HCT116 (cell line): Measurements from ENCODE around the gene MOB3A.

ENCODE experiments used
- CEBPB ChIP-seq: IDR thresholded peaks from 2 replicates; pipeline ENCODE4 v1.6.1; 2012; ENCODE audit warnings: low read depth
- EZH2 ChIP-seq: fragments of 200-600 bp; sonication (generic); IDR thresholded peaks from 2 replicates; pipeline ENCODE4 v1.6.1; 2017; ENCODE audit warnings: antibody characterized with exemption, mixed run types
- EZH2phosphoT487 ChIP-seq: fragments of 200-600 bp; IDR thresholded peaks from 2 replicates; pipeline ENCODE4 v1.6.1; 2018; ENCODE audit warnings: antibody characterized with exemption, borderline replicate concordance
- FOSL1 ChIP-seq: IDR thresholded peaks from 2 replicates; pipeline ENCODE4 v1.6.1; 2012; ENCODE audit warnings: low read depth
- MAX ChIP-seq: IDR thresholded peaks from 2 replicates; pipeline ENCODE4 v1.6.1; 2012
- POLR2A ChIP-seq: IDR thresholded peaks from 2 replicates; pipeline ENCODE4 v1.7.0; 2011; ENCODE audit warnings: borderline replicate concordance; ENCODE audit not compliant: insufficient read depth, insufficient read length; ENCODE audit errors: extremely low read depth
- POLR2AphosphoS5 ChIP-seq: IDR thresholded peaks from 2 replicates; pipeline ENCODE4 v1.6.1; 2011; ENCODE audit warnings: mild to moderate bottlenecking, low read depth, low read length, moderate library complexity
- RAD21 ChIP-seq: IDR thresholded peaks from 2 replicates; pipeline ENCODE4 v1.6.1; 2012; ENCODE audit warnings: low read depth, mild to moderate bottlenecking
- SP1 ChIP-seq: IDR thresholded peaks from 2 replicates; pipeline ENCODE4 v1.6.1; 2012; ENCODE audit warnings: low read depth
- SRF ChIP-seq: IDR thresholded peaks from 2 replicates; pipeline ENCODE4 v1.6.1; 2012; ENCODE audit warnings: low read depth
- ZBTB33 ChIP-seq: IDR thresholded peaks from 2 replicates; pipeline ENCODE4 v1.6.1; 2011; ENCODE audit warnings: mild to moderate bottlenecking, low read length, moderate library complexity; ENCODE audit not compliant: insufficient replicate concordance; ENCODE audit errors: extremely low read depth
- ZNF274 ChIP-seq: fragments of 200-500 bp; sonication (Bioruptor generic); IDR thresholded peaks from 2 replicates; pipeline ENCODE4 v1.6.1; 2014; ENCODE audit warnings: mild to moderate bottlenecking, low read depth, low read length, inconsistent platforms
- TF ChIP-seq, protein P1 (sequence below), 3 experiments: fragments of 200-600 bp in 1 of 3; sonication (generic) in 1 of 3; IDR thresholded peaks in 2 of 3; conservative IDR thresholded peaks in 1 of 3; 2 replicates each; pipeline ENCODE4 v1.5.1; 2012 to 2017; ENCODE audit warnings: low read depth in 2 of 3, low read length in 2 of 3, antibody characterized with exemption in 1 of 3, borderline replicate concordance in 1 of 3, control low read depth in 1 of 3, mild to moderate bottlenecking in 1 of 3, mixed read lengths in 1 of 3, mixed run types in 1 of 3, moderate library complexity in 1 of 3; ENCODE audit not compliant: insufficient read depth in 1 of 3
- TF ChIP-seq, protein P2 (sequence below): IDR thresholded peaks from 2 replicates; pipeline ENCODE4 v1.6.1; 2012; ENCODE audit warnings: low read depth

DNA sequence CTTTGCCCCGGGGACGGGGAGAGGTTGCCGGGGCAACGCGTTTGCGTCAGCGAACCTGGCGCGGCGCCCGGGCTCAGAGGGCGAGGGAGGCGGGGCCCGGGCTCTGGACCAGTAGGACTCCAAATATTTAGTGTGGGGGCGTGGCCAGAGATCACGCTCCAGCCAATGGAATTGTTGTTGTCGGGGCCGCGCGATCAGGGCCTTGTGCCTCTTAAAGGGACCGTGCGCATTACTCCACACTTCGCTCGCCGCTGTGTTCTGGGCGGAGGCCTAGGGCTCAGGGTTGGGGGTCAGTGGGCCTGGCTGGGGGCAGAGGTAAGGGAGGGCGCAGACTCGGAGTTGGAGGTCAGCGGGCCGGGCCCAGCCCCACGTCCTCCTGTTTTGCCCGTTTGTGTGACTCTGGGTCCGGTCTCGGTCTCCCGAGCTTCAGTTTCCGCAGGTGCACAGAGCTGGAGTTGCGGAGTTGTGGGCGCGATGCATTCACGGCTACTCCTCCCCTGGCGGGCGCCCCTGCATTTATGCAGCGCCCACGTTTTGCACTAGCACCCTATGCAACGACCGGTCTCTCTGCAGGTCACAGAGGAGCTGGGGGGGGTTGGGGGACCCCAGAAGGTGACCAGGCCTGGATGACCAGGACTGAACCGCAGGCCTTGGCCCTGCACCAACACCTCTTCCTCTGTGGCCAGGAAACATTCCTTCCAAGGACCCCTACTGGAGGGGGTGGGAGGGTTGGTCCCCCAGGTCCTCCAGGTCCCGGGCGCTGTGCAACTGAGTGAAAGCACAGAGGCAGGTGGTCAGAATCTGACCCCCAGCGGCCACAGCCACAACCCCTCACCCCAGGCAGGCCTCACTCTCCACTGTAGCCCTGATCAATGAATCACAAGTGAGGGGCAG is 34.4 kb downstream of the MOB3A start:
- TF ChIP-seq, protein P1, sequence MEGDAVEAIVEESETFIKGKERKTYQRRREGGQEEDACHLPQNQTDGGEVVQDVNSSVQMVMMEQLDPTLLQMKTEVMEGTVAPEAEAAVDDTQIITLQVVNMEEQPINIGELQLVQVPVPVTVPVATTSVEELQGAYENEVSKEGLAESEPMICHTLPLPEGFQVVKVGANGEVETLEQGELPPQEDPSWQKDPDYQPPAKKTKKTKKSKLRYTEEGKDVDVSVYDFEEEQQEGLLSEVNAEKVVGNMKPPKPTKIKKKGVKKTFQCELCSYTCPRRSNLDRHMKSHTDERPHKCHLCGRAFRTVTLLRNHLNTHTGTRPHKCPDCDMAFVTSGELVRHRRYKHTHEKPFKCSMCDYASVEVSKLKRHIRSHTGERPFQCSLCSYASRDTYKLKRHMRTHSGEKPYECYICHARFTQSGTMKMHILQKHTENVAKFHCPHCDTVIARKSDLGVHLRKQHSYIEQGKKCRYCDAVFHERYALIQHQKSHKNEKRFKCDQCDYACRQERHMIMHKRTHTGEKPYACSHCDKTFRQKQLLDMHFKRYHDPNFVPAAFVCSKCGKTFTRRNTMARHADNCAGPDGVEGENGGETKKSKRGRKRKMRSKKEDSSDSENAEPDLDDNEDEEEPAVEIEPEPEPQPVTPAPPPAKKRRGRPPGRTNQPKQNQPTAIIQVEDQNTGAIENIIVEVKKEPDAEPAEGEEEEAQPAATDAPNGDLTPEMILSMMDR (IDR thresholded peaks at IDR 0.05 in 2 of 3, conservative IDR thresholded peaks at IDR 0.05 in 1 of 3; ENCODE audit: borderline replicate concordance in 1 of 3, insufficient read depth in 1 of 3, low read depth in 2 of 3, low read length in 2 of 3) = no peak
- TF ChIP-seq SRF = no peak
- peak; percentile 92 for TF ChIP-seq POLR2AphosphoS5
- TF ChIP-seq ZBTB33 = no peak
- TF ChIP-seq RAD21 = no peak
- TF ChIP-seq, protein P2, sequence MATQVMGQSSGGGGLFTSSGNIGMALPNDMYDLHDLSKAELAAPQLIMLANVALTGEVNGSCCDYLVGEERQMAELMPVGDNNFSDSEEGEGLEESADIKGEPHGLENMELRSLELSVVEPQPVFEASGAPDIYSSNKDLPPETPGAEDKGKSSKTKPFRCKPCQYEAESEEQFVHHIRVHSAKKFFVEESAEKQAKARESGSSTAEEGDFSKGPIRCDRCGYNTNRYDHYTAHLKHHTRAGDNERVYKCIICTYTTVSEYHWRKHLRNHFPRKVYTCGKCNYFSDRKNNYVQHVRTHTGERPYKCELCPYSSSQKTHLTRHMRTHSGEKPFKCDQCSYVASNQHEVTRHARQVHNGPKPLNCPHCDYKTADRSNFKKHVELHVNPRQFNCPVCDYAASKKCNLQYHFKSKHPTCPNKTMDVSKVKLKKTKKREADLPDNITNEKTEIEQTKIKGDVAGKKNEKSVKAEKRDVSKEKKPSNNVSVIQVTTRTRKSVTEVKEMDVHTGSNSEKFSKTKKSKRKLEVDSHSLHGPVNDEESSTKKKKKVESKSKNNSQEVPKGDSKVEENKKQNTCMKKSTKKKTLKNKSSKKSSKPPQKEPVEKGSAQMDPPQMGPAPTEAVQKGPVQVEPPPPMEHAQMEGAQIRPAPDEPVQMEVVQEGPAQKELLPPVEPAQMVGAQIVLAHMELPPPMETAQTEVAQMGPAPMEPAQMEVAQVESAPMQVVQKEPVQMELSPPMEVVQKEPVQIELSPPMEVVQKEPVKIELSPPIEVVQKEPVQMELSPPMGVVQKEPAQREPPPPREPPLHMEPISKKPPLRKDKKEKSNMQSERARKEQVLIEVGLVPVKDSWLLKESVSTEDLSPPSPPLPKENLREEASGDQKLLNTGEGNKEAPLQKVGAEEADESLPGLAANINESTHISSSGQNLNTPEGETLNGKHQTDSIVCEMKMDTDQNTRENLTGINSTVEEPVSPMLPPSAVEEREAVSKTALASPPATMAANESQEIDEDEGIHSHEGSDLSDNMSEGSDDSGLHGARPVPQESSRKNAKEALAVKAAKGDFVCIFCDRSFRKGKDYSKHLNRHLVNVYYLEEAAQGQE = no peak
- no peak for TF ChIP-seq CEBPB
- peak; percentile 56 for TF ChIP-seq POLR2A
- TF ChIP-seq SP1 = no peak
- no peak for TF ChIP-seq EZH2phosphoT487
- TF ChIP-seq ZNF274 = no peak
- no peak for TF ChIP-seq EZH2
- TF ChIP-seq MAX = no peak
- TF ChIP-seq FOSL1 = no peak
